WTC11 (cell line): ENCODE measurements around the gene RFPL1. TPM values are rescaled to one million over a fixed set of nuclear protein-coding genes. Genes with fewer than 3 reads are reported as not detected.

ENCODE experiments used
- GABPB1 ChIP-seq: sonication (generic); formaldehyde crosslinking; IDR thresholded peaks from 2 replicates; pipeline ENCODE4 v1.8.1; 2023; ENCODE audit warnings: mild to moderate bottlenecking, missing genetic modification reagents
- MLX ChIP-seq: sonication (generic); formaldehyde crosslinking; IDR thresholded peaks from 2 replicates; pipeline ENCODE4 v1.8.1; 2023; ENCODE audit warnings: mild to moderate bottlenecking, missing genetic modification reagents, moderate library complexity
- NFE2L1 ChIP-seq: sonication (generic); formaldehyde crosslinking; IDR thresholded peaks from 2 replicates; pipeline ENCODE4 v1.8.1; 2023; ENCODE audit warnings: missing genetic modification reagents
- RELA ChIP-seq: sonication (generic); formaldehyde crosslinking; IDR thresholded peaks from 2 replicates; pipeline ENCODE4 v1.8.1; 2022; ENCODE audit warnings: missing genetic modification reagents, mild to moderate bottlenecking, borderline replicate concordance
- SMAD3 ChIP-seq: sonication (generic); formaldehyde crosslinking; IDR thresholded peaks from 2 replicates; pipeline ENCODE4 v1.8.0; 2022; ENCODE audit warnings: missing genetic modification reagents, mild to moderate bottlenecking, borderline replicate concordance
- ZBTB43 ChIP-seq: sonication (generic); formaldehyde crosslinking; IDR thresholded peaks from 2 replicates; pipeline ENCODE4 v1.8.1; 2023; ENCODE audit warnings: mild to moderate bottlenecking, missing genetic modification reagents
- ZNF281 ChIP-seq: sonication (generic); formaldehyde crosslinking; IDR thresholded peaks from 2 replicates; pipeline ENCODE4 v1.8.0; 2023; ENCODE audit warnings: mild to moderate bottlenecking, missing genetic modification reagents
- ZNF396 ChIP-seq: fragments of 250-450 bp; sonication (Bioruptor Pico); IDR thresholded peaks from 2 replicates; pipeline ENCODE4 v1.8.0; 2021; ENCODE audit warnings: mild to moderate bottlenecking, moderate library complexity, borderline replicate concordance
- total RNA-seq: library from RNA; stranded (reverse); gene quantifications from 3 replicates; pipeline ENCODE4 v1.2.3, GENCODE V29; 2021

The RFPL1 gene
- total RNA-seq, 1 experiment from 2014 or later, result not detected

GRCh38 chr22:29491012-29491411 lies 52.6 kb downstream of the RFPL1 start (continued):
- TF ChIP-seq SMAD3 (CRISPR knock-in tag) (no peak), ZNF396 (CRISPR knock-in tag) (no peak), NFE2L1 (CRISPR knock-in tag) (no peak), GABPB1 (CRISPR knock-in tag) (no peak), ZNF281 (no peak), MLX (CRISPR knock-in tag) (no peak), ZBTB43 (CRISPR knock-in tag) (no peak), RELA (CRISPR knock-in tag) (no peak)

Other genes with a start within 250 kb of the RFPL1 start
- 6.0 to 8.6 TPM (median 6.1 TPM) in 3 replicates for gene EMID1, start 232.7 kb upstream of the RFPL1 start, total RNA-seq
- 69.6 to 78.2 TPM (median 77.9 TPM) in 3 replicates for gene RHBDD3, start 170.6 kb upstream of the RFPL1 start, total RNA-seq
- gene EWSR1, start 170.3 kb upstream of the RFPL1 start, total RNA-seq, result 377 to 400 TPM (median 384 TPM) in 3 replicates
- gene GAS2L1, start 131.9 kb upstream of the RFPL1 start, total RNA-seq, result 15.3 to 19.9 TPM (median 15.6 TPM) in 3 replicates
- gene RASL10A, start 122.9 kb upstream of the RFPL1 start, total RNA-seq, result 1.1 to 1.6 TPM (median 1.6 TPM) in 3 replicates
- gene AP1B1, start 50.0 kb upstream of the RFPL1 start, total RNA-seq, result 68.9 to 77.9 TPM (median 71.6 TPM) in 3 replicates
- gene NEFH, start 41.6 kb downstream of the RFPL1 start, total RNA-seq, result 2.6 to 3.7 TPM (median 3.7 TPM) in 3 replicates
- gene THOC5, start 115.2 kb downstream of the RFPL1 start, total RNA-seq, result 43.7 to 51.2 TPM (median 47.8 TPM) in 3 replicates
- 153 to 224 TPM (median 217 TPM) in 3 replicates for gene NIPSNAP1, start 142.5 kb downstream of the RFPL1 start, total RNA-seq
- 56.2 to 56.9 TPM (median 56.8 TPM) in 3 replicates for gene NF2, start 165.1 kb downstream of the RFPL1 start, total RNA-seq